Peyer's patch (tissue), 4 donors: Measurements from ENCODE around the gene CHN2.

ENCODE experiments used
- CTCF ChIP-seq, 6 experiments: fragments of 450-650 bp in 4 of 6; fragments of 200-600 bp in 2 of 6; sonication (generic) in 1 of 6; IDR thresholded peaks; one replicate each; pipeline ENCODE4 v1.5.1; 2017 to 2019; ENCODE audit warnings: antibody characterized with exemption in 6 of 6, mild to moderate bottlenecking in 3 of 6, moderate library complexity in 1 of 6
- POLR2A ChIP-seq, 2 donors: fragments of 450-650 bp; IDR thresholded peaks; one replicate each; pipeline ENCODE4 v1.5.1; 2017; ENCODE audit warnings: antibody characterized with exemption in 2 of 2, mild to moderate bottlenecking in 2 of 2, moderate library complexity in 2 of 2

- TF ChIP-seq POLR2A (IDR thresholded peaks at IDR 0.05): no peak
- TF ChIP-seq CTCF (IDR thresholded peaks at IDR 0.05): no peak
These were observed 49.0 kb upstream of the CHN2 start for GRCh38 chr7:29145553-29146056.
